NCI-H2171 (cell line): Measurements from ENCODE around the gene PRSS50.

ENCODE experiments used
- DNase-seq: peaks from one replicate; lab custom pipeline; 2025; lab: John Stamatoyannopoulos, UW

The PRSS50 gene

GRCh38 chr3:46725621-46726314, 8.1 kb upstream of the PRSS50 start:
- DNase-seq: no peak

DNA sequence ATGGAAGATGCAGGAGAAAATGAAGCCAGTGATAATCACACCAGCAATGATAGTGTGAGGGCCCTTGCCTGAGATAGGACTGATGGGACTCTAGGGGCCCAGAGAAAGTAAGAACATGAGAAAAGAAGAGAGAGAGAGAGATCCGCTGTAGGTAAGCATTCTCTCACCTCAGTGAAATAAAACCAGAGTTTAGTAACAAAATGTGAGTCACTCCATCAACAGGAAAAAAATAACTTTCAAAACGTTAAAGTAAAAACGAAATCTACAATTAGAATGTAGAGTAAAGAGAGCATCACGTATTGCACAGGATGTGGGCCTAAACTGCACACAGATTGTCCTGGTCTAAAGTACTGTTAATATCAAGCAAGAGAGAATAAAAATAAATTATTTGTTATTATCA, 6.8 kb upstream of the PRSS50 start:
- DNase-seq: no peak

GRCh38 chr3:46722443-46722842, 4.8 kb upstream of the PRSS50 start:
- DNase-seq: no peak

- no peak for DNase-seq
These were observed 3.3 kb upstream of the PRSS50 start for GRCh38 chr3:46721009-46721408.

- DNase-seq: no peak
These were observed 2.1 kb upstream of the PRSS50 start for GRCh38 chr3:46719735-46720271.

DNA sequence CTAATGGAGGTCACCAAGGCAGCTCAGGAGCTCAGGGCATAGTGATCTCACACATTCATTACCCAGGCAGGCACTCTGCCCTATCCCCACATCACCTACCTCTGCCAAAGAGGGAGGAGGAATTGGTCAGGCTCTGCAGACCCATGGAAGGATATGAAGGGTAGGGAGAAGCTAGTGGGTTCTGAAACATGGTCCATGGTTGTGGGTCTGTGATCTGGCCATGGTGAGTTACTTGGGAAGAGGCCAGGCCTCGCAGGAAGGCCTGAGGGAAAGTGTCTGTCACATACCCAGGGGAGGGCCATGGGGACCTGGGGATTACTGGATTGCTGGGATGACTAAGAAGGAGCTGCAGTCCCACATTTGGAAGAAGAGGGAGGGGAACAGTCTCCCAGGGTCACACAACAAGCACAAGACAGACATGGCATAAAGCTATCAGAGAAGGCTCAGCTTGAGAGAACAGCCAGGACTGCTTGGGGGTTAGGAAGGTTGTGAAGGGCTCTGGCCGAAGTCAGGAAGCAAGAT, 1.4 kb upstream of the PRSS50 start:
- no peak for DNase-seq

GRCh38 chr3:46716461-46717441, 918 bp downstream of the PRSS50 start:
- DNase-seq: no peak

- no peak for DNase-seq
These were observed 2.0 kb downstream of the PRSS50 start for GRCh38 chr3:46715507-46716175.

DNA sequence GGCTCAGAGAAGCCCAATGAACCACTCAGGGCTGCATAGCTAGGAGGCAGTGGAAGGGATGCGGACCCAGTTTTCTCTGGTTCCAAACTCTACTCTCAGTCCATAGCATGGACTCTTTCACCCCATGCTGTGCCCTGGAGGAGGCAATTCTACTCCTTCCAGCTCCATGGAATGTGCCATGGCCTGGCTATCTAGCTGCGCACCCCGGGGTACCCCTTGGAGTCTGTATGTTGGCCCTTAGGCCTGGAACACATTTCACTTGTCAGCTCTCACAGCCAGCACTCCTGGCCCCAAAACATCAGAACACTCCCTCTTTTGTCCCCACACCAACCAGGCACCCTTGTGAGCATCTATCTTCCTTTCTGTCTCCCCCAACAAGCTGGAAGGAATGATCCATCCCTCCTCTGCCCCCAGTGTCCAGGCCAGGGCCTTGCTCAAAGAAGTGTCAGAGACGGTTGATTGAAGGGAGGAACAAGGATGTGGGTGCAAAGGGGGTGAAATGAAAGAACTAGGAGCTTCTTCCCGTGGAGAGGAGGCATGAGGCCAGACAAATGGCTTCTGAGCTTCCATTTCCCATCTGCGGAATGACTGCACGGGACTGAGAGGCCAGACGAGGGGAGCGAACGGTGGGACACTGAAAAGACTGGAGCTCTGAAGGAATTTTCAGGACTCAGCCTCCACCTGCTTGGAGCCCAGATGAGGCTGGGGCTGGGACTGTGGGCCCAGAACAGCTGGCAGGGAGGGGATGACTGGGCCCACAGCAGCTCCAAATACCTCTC, 2.8 kb downstream of the PRSS50 start:
- no peak for DNase-seq

GRCh38 chr3:46713898-46714552, 3.6 kb downstream of the PRSS50 start:
- no peak for DNase-seq

DNA sequence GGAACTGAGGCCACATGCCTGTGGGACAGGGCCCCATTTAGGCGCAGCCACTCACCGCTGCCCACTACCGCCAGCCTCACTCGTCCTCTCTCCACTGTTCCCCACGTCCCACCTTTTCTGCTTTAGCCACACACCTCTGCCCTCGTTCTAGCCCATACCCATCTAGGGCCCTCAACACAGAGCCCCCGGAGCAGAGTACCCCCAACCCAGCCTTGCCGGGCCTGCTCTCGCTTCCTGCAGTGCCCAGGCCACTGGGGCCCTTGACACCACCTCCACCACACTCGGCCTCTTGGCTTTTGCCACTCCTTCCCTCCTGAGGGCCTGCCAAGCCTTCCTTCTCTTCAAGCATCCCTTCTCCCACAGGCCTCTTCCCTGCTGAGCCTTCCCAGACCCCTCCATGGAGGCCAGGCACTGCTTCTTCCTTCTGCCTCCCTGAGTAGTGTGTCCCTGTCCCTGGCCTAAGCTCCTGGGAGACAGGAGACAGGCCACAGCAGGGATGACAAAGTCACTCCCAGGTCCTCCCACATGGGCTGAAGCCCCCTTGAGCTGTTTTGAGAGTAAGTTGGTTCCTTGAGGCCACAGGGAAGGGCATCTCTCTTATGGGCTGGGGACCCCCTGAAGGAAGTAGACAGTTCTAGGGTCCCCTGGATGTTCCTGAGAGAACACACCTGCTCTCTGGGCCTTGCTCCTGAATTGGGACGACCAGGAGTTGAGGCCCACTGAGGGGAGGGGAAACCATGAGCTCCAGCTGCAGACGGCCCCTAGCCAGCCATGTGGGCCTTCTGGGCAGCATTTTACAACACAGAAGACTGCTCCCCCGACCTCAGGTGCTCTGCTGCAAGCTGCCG, 4.4 kb downstream of the PRSS50 start:
- no peak for DNase-seq

- no peak for DNase-seq
These were observed 5.2 kb downstream of the PRSS50 start for GRCh38 chr3:46712191-46713049.

DNA sequence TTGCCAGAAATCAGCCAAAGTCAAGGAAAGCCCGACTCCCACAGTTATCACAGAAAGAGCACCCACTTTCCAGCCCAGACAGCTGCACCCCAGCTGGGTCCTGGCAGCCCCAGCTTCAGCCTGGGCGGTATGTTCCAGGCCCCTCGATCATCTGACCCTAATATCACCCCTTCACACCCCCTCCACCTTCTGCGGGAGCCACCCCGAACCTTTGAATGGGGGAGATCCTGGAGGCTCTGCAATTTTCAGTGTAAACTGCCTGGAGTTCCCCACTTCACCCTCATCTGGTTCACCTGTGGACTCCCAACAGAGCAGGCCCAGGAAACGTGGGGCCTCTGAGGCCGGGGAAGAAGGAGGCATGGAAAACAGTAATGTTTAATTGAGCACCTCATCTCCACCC, 5.9 kb downstream of the PRSS50 start:
- no peak for DNase-seq

- no peak for DNase-seq
These were observed 6.4 kb downstream of the PRSS50 start for GRCh38 chr3:46711305-46711704.

DNA sequence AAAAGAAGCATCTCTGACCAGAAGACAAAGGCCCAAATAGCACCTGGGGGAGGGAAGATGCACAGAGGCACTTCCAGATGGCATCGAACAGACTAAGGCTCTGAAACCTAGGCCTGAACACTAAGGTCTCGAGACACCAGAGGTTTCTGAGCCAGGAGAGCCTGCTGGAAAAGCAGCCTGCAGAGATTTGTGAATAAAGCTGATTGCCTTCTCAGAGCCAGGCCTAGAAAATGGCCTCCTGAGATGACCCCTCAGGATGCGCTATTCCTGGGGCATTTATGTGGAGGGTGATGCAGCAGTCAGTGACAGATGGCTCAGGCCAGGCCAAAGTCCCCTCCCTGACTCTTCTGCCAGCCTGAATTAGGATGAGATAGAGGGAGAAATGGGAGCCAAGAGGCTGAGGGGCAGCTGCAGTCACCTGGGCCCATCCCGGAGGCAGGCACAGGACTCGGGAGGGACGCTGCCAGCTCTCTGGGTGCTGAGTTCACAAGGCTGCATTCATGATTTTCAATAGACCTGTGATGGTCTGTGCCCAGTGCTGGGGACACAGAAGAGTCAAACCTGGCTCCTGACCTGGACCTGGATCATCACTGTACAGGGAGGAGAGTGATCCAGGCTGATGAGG, 6.9 kb downstream of the PRSS50 start:
- no peak for DNase-seq

GRCh38 chr3:46710229-46710628, 7.4 kb downstream of the PRSS50 start:
- no peak for DNase-seq

- DNase-seq: no peak
These were observed 7.9 kb downstream of the PRSS50 start for GRCh38 chr3:46709721-46710120.

DNA sequence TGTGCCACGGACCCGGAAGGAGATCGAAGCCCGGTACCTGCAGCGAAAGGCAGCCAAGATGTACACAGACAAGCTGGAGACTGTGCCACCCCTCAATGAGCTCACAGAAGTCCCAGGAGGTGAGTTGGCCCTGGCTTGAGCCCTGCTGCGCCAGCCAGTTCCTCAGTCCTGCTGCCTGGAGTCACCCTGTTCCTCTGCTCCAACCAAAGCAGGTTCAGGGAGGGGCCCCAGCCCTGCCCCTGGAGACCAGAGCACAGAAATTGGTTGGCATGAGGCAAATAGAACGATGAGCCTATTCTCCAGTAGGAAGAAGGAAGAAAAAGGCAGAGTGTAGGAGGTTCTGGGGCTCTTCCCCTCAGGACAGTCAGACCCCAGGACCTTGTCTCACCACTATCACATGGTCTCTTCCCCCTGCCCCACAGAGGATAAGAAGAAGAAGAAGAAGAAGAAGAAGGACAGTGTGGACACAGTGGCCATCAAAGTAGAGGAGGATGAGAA, 8.5 kb downstream of the PRSS50 start:
- DNase-seq: no peak
